ENCODE measurements around the gene INSYN2A.

The INSYN2A gene, protein sequence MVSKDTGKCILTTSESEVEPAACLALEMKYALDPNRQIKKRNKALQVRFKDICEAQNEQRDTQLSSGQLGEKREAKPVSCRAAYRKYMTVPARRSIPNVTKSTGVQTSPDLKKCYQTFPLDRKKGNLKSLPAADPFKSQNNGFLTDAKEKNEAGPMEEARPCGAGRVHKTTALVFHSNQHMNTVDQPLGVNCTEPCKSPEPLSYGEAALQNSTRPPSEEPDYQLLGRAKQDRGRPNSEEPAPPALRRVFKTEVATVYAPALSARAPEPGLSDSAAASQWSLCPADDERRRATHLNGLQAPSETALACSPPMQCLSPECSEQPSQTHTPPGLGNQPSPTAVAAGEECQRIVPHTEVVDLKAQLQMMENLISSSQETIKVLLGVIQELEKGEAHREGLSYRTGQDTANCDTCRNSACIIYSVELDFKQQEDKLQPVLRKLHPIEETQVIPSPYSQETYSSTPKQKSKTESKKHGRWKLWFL

DNA sequence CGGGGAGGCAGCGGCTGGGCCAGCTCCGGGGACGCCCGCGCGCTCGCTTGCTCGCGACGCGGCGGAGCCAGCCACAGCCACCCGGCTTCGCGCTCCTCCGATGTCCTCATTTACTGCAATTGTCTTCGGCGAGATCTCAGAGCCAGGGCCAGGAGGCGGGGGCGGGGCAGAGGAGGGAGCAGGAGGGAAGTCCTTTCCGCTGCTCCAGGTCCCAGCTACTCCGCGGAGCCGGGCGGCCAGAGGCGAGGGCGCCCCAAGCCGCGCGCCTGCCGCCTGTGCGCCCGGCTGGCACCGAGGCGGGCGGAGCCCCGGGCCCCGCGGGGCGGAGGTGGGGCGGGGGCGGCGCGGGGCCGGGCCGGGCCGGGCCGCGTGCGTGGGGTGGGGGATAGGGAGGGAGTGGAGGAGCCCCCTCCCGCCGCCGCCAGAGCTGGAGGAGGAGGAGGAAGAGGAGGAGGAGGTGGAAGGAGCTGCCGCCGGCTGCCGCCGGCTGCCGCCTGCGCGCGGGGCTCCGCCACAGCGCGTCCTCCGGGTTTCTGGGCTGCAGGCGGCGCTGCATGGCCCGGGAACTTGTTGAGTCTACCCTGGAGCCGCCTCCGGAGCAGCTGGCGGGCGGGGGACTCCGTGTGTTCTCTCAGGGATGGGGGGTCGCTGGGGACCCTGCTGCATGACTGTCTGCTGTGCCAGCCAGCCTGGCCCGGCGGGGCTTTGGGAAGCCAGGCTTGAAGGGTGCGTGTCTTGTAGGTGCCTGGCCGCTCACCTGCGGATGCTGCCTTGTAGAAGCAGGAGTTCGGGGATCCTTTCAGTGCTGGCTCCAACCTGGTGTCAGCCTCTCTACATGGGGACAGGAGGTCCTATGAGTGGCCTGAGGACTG is at the start of gene INSYN2A:
TSS of gene INSYN2A (minus strand) at position 310 of the 872 bp plus-strand sequence. CDS start 20,196 bp downstream, outside the sequence.
- no peak for DNase-seq (ENCODE audit: low read depth)

GRCh38 chr10:127245456-127245855 is 49.1 kb upstream of the INSYN2A start:
- no peak for DNase-seq (ENCODE audit: low read depth)

DNA sequence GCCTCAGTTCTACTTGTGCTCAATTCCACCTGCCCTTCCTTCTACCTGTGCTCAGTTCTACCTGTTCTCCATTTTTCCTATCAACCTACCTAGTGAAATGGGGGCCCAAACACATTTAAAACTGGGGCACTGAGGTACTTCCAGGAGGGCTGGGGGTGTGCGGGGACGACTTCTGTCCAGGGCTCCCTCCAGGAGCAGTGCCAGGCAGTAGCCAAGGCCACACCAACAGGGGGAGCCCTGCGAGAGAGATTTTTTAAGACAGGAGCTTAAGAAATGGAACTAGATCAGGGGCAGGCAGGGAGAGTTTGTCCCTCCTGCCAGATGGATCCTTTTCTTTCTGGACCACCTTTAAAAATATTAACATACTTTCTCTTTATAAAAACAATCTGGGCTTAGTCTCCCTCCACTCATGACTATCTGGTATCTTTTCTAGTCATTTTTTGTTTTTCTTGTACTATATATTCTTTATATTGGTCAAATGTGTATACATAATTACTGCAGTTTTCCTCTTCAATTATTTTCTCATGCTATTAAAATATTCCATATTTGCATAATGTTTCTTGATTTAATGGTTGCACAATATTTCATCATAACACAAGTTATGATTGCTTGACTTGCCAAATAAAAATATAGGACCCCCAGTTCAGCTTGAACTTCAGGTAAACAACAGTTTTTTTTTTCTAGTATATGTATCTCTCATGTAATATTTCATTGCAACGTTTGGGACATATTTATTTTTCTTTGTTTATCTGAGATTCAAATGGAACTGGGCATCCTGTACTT is 47.3 kb upstream of the INSYN2A start:
- no peak for DNase-seq (ENCODE audit: low read depth)

GRCh38 chr10:127242914-127243313 is 46.5 kb upstream of the INSYN2A start:
- DNase-seq (ENCODE audit: low read depth) = no peak

GRCh38 chr10:127236266-127236665 is 39.9 kb upstream of the INSYN2A start:
- no peak for DNase-seq (ENCODE audit: low read depth)

GRCh38 chr10:127234306-127234800 is 38.0 kb upstream of the INSYN2A start:
- no peak for DNase-seq (ENCODE audit: low read depth)

- no peak for DNase-seq (ENCODE audit: low read depth)
Measured at GRCh38 chr10:127228195-127228787, 31.9 kb upstream of the INSYN2A start.

DNA sequence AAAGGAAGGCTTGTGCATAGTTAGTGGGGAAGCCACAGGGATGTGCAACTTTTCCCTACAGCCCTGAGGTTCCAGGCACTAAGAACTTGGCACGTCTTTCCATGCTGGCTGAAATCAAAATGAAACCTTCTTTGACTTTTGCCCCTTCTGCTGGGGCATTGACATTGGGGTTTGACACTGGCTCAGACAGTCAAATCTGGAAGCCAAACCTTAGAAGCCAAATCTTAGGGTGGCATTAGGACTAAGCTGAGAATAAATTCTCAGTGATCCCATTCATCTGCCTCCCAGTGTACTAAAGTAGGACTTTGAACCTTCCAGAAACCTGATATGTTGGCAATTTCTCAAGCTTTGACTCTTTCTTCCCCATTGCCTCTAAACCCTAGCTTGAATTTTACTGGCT is 31.3 kb upstream of the INSYN2A start:
- DNase-seq (ENCODE audit: low read depth) = no peak

DNA sequence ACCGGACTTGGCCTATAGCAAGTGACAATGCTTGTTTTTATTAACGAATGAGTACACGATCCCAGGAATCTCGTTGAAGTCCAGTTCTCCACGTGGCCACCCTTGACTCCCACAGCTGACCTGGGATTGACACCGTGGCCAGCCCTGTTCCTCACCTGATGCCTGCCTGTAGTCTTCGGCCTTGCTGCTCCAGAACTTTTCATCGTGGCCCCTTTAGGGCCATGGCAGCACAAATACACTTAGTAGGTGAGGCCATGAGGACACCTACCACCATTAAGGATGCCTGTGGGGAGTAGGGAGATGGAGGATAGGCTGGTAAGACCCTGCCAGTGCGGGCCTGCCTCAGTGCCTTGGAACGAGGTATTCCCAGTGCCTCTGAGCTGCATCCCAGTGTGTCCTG is 30.6 kb upstream of the INSYN2A start:
- DNase-seq (ENCODE audit: low read depth) = no peak

GRCh38 chr10:127221281-127221680 is 24.9 kb upstream of the INSYN2A start:
- DNase-seq (ENCODE audit: low read depth) = no peak

DNA sequence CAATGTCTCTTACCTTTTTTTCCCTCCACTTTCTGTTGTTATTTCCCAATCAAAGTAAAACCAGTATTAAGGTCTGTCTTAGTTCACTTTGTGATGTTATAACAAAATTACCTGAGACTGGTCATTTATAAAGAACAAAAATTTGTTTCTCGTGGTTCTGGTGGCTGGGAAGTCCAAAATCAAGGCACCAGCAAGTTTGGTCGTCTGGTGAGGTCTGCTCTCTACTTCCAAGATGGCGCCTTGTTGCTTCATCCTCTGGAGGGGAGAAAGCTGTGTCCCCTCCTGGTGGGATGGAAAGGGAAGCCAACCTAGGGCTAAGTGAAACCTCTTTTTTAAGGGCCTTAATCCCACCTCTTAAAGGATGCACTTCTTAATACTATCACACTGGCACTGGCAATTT is 22.3 kb upstream of the INSYN2A start:
- DNase-seq (ENCODE audit: low read depth) = no peak

DNA sequence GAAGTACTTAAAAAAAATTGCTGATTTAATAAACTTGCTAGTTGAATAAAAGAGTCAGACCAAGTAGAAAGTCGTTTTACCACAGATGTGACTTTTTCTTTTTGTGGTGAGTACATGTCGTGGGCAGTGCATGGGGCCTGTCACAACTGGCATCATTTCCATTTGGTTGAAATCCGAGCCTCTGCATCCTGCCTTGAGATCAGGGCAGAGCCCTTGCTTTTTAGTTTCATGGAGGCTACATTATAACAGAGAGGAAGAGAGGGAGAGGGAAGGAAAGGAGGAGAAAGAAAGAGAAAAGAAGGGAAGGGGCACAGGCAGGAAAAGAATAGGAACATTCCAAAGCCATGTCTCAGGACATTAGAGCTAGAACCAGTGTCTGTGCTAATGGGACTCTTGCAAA is 20.4 kb upstream of the INSYN2A start:
- DNase-seq (ENCODE audit: low read depth) = no peak

DNA sequence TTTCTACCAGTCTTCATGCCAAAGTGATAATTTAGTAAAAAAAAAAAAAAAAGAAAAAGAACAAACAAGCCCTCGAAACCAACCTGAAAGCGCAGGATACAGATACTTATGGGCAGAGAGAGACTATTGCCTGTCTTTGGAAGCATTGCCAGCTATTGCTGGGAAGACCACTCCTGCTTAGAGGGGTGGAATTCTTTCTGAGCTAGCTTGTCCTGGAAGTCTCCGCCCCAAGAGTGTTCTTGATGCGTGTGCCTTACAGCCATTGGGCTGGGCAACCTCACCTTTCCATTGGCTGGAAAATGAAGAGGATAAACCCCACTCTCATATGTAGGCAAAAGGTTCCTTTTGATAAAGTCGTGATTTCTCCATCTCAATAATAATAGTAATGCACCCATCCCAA is 19.9 kb upstream of the INSYN2A start:
- no peak for DNase-seq (ENCODE audit: low read depth)

- no peak for DNase-seq (ENCODE audit: low read depth)
Measured at GRCh38 chr10:127215866-127216265, 19.5 kb upstream of the INSYN2A start.

GRCh38 chr10:127210936-127211466 is 14.6 kb upstream of the INSYN2A start:
- no peak for DNase-seq (ENCODE audit: low read depth)

DNA sequence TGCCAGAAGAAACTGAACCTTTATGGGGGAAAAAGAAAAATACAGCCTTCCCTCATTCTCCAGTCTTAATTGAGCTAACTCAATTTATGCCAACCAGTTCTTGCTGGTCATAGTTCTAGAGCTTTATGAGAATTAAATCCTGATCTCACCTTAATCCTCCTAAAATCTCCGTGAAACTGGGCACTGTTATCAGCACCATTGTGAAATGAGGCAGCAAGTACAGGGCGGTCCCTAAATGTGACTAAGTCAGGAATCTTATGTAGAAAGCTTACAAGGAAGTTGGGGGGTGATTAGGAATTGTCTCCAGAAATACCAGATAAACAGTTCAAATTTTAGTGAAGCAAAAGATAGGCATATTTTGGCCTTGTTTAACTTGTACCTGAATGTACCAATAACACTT is 10.7 kb upstream of the INSYN2A start:
- no peak for DNase-seq (ENCODE audit: low read depth)

- no peak for DNase-seq (ENCODE audit: low read depth)
Measured at GRCh38 chr10:127203067-127203466, 6.7 kb upstream of the INSYN2A start.

- no peak for DNase-seq (ENCODE audit: low read depth)
Measured at GRCh38 chr10:127200646-127201045, 4.3 kb upstream of the INSYN2A start.

- no peak for DNase-seq (ENCODE audit: low read depth)
Measured at GRCh38 chr10:127198721-127199120, 2.3 kb upstream of the INSYN2A start.

DNA sequence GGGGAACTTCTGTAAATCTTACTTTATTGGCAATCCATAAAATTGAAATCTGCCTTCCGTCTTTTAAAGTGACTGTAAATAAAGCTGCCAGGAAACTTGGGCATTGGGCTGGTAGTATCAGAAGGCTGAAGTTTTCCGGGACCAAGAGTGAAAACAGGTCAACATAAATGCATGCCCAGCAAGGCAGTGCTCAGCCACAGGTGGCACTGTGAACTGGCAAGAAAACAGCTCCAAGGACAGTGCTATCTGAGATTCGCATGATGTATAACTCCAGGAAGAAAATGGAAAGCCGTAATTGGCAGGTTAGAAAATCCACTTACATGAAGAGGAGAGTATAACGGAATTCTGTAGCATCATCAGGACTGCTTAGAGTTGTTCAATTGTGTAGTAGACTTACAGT is 1.9 kb upstream of the INSYN2A start:
- no peak for DNase-seq (ENCODE audit: low read depth)

DNA sequence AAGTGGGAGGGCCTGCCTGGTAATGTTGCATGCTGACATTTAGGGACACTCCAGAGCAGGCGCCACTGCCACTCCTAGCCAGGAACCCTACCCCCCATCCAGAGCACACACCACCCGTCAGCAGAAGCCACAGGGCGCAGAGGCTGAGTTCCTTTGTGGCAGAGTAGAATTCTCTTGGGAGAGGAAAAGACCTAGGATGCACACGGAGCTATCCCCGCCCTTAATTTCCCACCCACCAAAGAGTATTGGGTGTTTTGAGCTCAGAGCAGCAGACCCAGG is 702 bp upstream of the INSYN2A start:
- no peak for DNase-seq (ENCODE audit: low read depth)

All from stimulated activated CD8-positive, alpha-beta memory T cell treated with anti-CD3 and anti-CD28 coated beads, Interleukin-15, amount 100 ng/mL, for 24 hours (primary cell).